IPS DF 19.7 (cell line): ENCODE measurements around the gene DYNLRB1.

Experiments
- DNase-seq: peaks from one replicate; pipeline ENCODE4 v3.0.0-alpha.2; 2013; ENCODE audit warnings: low read depth, low spot score

DYNLRB1 gene

DNA sequence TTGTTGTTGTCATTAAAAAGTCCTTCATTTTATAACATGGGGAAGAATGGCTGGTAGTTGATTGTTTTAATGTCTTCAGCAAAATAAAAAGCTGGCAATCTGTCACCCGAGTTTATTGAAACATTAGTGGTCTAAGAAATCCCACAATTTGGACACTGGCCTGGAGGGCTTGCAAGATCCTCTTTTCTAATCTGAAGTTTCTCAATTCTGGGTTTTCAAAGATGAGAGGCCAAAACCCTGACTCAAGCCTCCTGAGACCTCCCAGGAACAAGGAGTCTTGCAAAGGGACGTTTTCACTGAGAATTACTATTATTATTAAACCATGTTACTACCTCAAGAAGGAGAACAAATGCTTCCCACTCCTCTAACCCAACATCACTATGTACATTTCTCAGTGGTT lies 61.8 kb downstream of the DYNLRB1 start:
- DNase-seq = no peak

DNA sequence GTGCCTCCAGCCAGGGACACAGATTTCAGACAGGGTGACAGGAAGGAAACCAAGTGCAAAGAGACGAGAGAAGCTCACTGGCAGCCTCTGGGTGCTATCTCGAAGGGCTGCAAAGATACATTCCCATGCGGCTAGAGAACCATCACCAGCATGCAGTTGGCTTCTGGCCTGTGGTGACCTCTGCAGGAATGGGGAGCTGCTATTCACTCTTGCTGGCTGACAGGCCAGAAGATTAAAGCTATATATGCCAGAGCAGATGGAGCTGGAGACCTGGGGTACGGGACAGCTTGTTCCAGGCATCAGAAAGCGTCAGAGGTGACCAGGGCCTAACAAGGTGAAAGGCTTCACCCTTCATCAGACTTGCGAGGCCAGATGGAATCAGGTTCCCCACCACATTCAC lies 62.3 kb downstream of the DYNLRB1 start:
- no peak for DNase-seq

DNA sequence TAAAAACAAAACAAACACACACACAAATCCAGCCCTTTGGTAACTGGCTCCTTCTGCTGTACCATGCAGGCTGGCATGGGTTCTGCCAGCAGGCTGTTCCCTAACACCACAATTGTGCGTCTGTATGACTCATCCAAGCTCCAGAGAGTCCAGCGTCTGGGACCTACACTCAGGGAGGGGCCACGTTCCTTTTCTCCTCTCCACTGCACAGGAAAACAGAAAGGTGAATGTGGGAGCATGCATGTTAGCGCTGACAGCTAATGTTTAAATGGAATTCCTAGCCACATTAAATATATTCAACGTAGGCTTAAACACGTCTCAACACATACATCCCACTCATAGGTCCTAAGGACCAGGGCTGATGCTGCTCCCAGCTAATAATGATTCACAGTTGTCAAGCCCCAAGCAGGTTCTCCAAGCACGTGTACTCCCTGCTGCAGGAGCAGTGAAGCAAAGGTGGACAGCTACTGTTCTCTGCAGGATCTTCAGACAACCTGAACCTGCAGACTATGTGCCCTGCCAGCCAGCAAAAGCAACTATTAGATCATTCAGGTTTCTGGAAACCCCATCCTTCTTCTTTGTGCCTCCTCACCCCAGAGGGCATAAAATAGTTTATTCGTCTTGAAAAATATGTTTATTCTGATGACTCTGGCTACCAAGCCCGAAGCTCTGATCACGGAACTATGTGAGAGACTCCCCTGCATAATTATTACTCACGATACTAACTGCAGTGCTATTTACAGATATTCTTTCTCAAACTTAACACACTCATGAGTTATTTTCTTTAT lies 63.2 kb downstream of the DYNLRB1 start:
- DNase-seq = no peak

- no peak for DNase-seq
Observed at GRCh38 chr20:34579979-34580940, 64.0 kb downstream of the DYNLRB1 start.

GRCh38 chr20:34581341-34582184 lies 65.3 kb downstream of the DYNLRB1 start:
- no peak for DNase-seq

DNA sequence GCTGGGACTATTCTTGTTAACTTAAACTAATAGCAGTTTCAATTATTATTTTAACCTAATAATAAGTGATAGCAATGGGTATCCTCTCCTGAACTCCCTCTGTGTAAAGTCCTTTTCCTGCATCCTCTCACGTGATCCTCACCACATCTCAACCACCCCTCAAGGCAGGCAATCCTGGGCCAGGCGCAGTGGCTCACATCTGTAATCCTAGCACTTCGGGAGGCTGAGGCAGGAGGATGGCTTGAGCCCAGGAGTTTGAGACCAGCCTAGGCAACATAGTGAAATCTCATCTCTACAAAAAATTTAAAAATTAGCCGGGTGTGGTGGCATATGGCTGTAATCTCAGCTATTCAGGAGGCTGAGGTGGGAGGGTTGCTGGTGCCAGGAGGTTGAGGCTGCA lies 66.0 kb downstream of the DYNLRB1 start:
- no peak for DNase-seq

GRCh38 chr20:34582911-34583310 lies 66.7 kb downstream of the DYNLRB1 start:
- DNase-seq = no peak

DNA sequence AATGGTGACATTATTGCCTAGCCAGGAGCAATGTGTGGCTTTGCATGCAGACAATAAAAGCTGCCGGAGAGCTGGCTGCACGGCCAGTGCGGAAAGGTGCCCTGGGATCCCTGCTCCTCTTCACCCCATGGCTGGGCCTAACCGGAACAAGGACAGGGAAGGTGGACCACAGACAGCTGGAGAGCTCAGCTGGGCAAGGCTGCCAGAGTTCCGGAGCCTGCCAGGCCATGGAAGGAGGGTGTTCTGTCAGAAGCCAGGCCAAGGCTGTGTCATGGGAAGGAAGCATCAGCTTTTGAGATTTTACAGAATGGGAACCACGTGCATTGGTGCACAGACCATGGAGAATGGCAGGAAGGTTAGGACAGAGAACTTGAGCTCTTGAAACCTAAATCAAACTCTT lies 67.3 kb downstream of the DYNLRB1 start:
- no peak for DNase-seq

DNA sequence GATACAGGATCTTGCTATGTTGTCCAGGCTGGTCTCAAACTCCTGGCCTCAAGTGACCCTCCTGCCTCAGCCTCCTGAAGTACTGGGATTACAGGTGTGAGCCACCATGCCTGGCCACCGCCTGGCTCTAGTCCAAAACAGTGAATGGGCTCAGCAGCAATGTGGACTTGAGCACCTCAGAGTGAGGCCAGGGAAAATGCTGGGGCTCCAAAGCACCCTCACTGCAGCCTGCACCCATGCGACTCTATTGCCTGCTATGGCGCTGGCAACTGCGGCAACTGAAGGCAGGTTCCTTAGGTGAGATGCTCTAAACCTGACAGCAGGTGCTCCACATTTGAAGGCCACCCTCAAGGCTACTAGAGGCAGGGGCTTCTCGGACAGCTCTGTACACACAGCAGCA lies 68.8 kb downstream of the DYNLRB1 start:
- DNase-seq = no peak

DNA sequence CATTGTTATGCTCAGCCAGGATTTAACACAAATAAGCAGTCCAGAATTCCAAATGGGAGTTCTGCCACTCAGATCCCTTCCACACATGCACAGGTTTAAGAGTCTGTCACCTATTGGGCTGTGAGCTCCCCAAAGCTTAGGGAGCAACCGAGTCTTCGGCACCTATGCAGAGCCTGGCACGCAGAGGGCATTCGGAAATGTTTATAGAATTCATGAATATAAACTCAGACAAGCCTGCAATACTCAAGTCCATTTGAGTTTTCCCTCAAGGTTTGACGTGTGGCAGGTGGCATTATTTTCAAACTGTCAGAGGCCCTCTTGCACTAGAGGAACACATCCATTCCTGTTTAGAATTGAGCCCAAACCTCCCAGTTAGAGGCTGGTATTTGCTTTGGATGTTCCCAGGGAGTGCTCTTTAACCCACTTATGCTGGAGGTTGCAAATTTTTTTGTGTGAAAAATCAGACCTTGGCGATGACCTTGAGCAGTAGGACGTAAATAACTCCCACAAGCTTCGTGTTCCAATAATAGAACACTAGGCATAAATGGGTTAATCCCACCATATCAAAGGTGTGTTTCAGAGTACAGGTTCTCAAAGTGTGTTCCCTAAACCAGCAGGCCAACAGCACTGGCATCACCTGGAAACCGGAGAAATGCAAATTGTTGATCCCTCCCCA lies 70.4 kb downstream of the DYNLRB1 start:
- DNase-seq = no peak
